ENCODE results near the gene GLIS1.

DNA sequence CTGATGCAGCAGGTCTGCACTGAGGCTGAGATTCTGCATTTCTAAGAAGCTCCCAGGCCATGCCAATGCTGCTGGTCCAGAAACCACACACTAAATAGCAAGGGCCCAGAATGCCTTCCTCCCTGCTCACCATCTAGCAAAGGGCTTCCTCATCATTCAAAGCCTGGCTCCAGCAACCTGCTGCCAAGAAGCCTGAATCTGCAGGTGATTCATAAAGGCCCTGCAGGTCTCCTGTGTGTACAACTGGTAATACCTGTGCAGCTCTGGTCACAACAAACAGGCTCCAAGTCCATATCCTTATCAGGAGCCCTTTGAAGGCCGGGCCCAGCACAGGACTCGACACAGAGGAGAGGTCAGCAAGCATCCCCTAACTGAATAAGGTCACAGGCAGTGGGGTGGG lies 26.7 kb downstream of the GLIS1 start:
- TF ChIP-seq, protein P1, sequence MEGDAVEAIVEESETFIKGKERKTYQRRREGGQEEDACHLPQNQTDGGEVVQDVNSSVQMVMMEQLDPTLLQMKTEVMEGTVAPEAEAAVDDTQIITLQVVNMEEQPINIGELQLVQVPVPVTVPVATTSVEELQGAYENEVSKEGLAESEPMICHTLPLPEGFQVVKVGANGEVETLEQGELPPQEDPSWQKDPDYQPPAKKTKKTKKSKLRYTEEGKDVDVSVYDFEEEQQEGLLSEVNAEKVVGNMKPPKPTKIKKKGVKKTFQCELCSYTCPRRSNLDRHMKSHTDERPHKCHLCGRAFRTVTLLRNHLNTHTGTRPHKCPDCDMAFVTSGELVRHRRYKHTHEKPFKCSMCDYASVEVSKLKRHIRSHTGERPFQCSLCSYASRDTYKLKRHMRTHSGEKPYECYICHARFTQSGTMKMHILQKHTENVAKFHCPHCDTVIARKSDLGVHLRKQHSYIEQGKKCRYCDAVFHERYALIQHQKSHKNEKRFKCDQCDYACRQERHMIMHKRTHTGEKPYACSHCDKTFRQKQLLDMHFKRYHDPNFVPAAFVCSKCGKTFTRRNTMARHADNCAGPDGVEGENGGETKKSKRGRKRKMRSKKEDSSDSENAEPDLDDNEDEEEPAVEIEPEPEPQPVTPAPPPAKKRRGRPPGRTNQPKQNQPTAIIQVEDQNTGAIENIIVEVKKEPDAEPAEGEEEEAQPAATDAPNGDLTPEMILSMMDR (conservative IDR thresholded peaks at IDR 0.05; ENCODE audit: low read length) = no peak
- no peak for TF ChIP-seq EZH2phosphoT487 (IDR thresholded peaks at IDR 0.05; ENCODE audit: borderline replicate concordance)
